Measurements from ENCODE around the gene DUSP19.

Gene DUSP19

DNA sequence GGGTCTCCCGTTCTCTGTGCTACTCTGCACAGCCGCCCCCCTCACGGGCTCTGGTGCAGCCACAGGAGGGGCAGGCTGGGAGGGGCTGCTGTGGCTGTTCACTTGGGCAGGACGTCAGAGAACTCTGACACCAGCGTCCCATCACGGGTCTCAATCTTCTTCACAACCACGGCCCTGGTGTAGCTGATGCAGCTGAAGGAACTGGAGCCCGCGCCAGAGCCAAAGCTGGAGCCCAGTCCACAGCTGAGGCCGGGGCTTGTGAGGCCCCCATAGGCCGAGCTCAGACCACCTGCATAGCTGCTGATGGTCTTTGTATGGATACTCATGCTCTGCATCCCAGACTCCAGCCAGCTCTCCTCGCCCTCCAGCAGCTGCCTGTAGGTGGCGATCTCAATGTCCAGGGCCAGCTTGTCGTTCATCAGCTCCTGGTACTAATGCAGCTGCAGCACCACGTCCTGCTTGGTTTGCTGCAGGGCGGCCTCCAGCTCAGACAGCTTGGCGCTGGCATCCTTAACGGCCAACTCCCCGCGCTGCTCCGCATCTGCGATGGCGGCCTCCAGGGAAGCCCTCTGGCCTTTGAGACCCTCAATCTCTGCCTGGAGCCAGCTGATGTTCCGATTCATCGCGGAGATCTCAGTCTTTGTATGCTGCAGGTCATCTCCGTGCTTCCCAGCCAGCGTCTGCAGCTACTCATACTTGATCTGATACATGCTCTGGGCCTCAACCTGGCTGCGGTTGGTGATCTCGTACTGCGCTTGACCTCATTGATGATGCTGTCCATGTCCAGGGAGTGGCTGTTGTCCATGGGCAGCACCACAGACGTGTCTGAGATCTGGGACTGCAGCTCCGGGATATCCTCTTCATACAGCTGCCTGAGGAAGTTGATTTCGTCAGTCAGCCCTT is 7.4 kb upstream of the DUSP19 start:
- TF ChIP-seq ZNF70 (CRISPR knock-in tag; IDR thresholded peaks at IDR 0.05) (no peak), ARNTL (CRISPR knock-in tag; IDR thresholded peaks at IDR 0.05; ENCODE audit: borderline replicate concordance, low read depth) (no peak)
- no peak; the same call in 2 of the 3 replicates for ATAC-seq

- no peak for ATAC-seq
These were observed 6.4 kb upstream of the DUSP19 start for GRCh38 chr2:183072177-183072576.

GRCh38 chr2:183078163-183078463 is 434 bp upstream of the DUSP19 start:
- no peak for ATAC-seq
- TF ChIP-seq TCF4 (CRISPR knock-in tag; IDR thresholded peaks at IDR 0.05; ENCODE audit: borderline replicate concordance) (no peak), SNAI2 (CRISPR knock-in tag; IDR thresholded peaks at IDR 0.05) (no peak), ESRRG (CRISPR knock-in tag; IDR thresholded peaks at IDR 0.05) (no peak)
- TF ChIP-seq, protein P1, sequence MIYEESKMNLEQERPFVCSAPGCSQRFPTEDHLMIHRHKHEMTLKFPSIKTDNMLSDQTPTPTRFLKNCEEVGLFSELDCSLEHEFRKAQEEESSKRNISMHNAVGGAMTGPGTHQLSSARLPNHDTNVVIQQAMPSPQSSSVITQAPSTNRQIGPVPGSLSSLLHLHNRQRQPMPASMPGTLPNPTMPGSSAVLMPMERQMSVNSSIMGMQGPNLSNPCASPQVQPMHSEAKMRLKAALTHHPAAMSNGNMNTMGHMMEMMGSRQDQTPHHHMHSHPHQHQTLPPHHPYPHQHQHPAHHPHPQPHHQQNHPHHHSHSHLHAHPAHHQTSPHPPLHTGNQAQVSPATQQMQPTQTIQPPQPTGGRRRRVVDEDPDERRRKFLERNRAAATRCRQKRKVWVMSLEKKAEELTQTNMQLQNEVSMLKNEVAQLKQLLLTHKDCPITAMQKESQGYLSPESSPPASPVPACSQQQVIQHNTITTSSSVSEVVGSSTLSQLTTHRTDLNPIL (CRISPR knock-in tag; IDR thresholded peaks at IDR 0.05; ENCODE audit: low read depth), result no peak

More at GRCh38 chr2:183072177-183072576, 6.4 kb upstream of the DUSP19 start:
- TF ChIP-seq ZC3H10 (CRISPR knock-in tag; IDR thresholded peaks at IDR 0.05), result no peak
- TF ChIP-seq ZFP3 (CRISPR knock-in tag; IDR thresholded peaks at IDR 0.05), result no peak
- TF ChIP-seq BACH2 (CRISPR knock-in tag; IDR thresholded peaks at IDR 0.05; ENCODE audit: borderline replicate concordance), result no peak
- no peak for TF ChIP-seq ZNF565 (CRISPR knock-in tag; conservative IDR thresholded peaks at IDR 0.05; ENCODE audit: low read depth)
- TF ChIP-seq RARB (CRISPR knock-in tag; IDR thresholded peaks at IDR 0.05), result no peak
- no peak for TF ChIP-seq TOX (CRISPR knock-in tag; IDR thresholded peaks at IDR 0.05; ENCODE audit: borderline replicate concordance)

DNA sequence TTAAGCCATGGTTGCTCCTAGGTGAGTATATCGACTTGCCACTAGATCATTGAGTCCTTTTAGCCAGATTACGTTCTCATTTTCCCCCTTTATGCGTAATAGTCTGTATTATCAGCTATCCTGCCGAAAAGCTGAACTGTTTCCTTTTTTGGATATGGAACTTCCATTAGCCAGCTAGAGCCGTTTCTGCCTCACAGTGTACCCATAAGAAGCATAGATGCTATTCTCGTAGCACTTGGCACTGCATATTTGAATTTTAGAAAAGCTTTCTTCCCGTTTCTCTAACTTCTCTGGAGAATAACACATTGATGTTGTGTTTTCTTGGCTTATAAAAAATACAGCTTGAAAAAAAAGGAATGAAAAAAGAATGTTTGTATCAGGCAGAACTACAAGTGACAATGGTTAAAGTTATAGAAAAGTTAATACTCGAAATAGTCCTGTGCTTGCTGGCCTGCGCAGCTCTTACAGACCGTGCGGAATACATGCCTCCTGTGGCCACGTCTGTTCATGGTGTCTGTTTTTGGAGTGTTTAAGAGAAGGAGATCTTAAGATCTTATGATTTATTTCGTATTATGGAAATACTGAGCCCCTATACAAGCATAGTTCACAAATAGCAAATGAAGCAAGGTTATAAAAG is 710 bp downstream of the DUSP19 start:
- no peak for TF ChIP-seq ZC3H10 (CRISPR knock-in tag; IDR thresholded peaks at IDR 0.05)
- no peak for TF ChIP-seq ZNF70 (CRISPR knock-in tag; IDR thresholded peaks at IDR 0.05)
- TF ChIP-seq ZNF565 (CRISPR knock-in tag; conservative IDR thresholded peaks at IDR 0.05; ENCODE audit: low read depth), result no peak
- no peak for TF ChIP-seq PATZ1 (CRISPR knock-in tag; IDR thresholded peaks at IDR 0.05; ENCODE audit: borderline replicate concordance)
- TF ChIP-seq, protein P1 (CRISPR knock-in tag; IDR thresholded peaks at IDR 0.05; ENCODE audit: low read depth), result no peak
- TF ChIP-seq OSR1 (CRISPR knock-in tag; IDR thresholded peaks at IDR 0.05), result no peak
- TF ChIP-seq ISL1 (CRISPR knock-in tag; IDR thresholded peaks at IDR 0.05), result no peak
- no peak for TF ChIP-seq CSDC2 (CRISPR knock-in tag; IDR thresholded peaks at IDR 0.05)
- no peak for TF ChIP-seq ESRRG (CRISPR knock-in tag; IDR thresholded peaks at IDR 0.05)
- peak; percentile 69 for ATAC-seq

DNA sequence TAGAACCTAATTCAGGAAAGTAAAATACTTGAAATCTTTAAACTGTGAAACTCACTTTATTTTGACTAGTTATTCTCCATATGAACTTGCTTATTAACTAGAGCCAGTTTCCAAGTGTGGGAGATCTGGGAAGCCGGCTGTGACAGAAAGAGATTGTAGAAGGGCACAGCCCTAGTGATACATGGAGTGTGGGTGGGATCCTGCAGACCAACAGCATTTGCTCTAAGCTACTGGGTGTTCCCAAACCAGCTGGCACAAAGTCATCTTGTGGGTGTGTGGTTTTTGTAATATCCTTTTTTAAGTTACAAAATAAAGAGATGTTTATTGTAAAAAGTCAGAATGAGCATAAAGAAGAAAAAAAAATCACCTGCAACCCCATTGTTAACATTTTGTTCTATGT is 3.4 kb downstream of the DUSP19 start:
- TF ChIP-seq PATZ1 (CRISPR knock-in tag; IDR thresholded peaks at IDR 0.05; ENCODE audit: borderline replicate concordance) (no peak), ZNF8 (CRISPR knock-in tag; IDR thresholded peaks at IDR 0.05) (no peak), ZNF70 (CRISPR knock-in tag; IDR thresholded peaks at IDR 0.05) (no peak)
- ATAC-seq, result no peak

DNA sequence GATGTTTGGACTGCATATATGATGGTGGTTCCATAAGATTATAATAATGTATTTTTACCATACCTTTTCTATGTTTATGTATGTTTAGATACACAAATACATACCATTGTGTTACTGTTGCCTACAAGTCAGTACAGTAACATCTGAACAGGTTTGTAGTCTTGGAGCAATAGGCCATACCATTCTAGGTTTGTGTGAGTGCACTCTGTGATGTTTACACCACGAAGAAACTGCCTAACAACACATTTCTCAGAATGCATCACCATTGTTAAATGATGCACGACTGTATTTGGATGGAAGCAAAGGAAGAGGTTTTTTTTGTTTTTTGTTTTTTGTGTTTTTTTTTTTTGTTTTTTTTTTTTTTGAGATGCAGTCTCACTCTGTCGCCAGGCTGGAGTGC is 9.5 kb downstream of the DUSP19 start:
- ATAC-seq, result no peak
- no peak for TF ChIP-seq ESRRG (CRISPR knock-in tag; IDR thresholded peaks at IDR 0.05)
- TF ChIP-seq OSR1 (CRISPR knock-in tag; IDR thresholded peaks at IDR 0.05), result no peak
- no peak for TF ChIP-seq ZC3H10 (CRISPR knock-in tag; IDR thresholded peaks at IDR 0.05)
- TF ChIP-seq CSDC2 (CRISPR knock-in tag; IDR thresholded peaks at IDR 0.05), result no peak
- TF ChIP-seq, protein P1 (CRISPR knock-in tag; IDR thresholded peaks at IDR 0.05; ENCODE audit: low read depth), result no peak
- TF ChIP-seq, protein P2, sequence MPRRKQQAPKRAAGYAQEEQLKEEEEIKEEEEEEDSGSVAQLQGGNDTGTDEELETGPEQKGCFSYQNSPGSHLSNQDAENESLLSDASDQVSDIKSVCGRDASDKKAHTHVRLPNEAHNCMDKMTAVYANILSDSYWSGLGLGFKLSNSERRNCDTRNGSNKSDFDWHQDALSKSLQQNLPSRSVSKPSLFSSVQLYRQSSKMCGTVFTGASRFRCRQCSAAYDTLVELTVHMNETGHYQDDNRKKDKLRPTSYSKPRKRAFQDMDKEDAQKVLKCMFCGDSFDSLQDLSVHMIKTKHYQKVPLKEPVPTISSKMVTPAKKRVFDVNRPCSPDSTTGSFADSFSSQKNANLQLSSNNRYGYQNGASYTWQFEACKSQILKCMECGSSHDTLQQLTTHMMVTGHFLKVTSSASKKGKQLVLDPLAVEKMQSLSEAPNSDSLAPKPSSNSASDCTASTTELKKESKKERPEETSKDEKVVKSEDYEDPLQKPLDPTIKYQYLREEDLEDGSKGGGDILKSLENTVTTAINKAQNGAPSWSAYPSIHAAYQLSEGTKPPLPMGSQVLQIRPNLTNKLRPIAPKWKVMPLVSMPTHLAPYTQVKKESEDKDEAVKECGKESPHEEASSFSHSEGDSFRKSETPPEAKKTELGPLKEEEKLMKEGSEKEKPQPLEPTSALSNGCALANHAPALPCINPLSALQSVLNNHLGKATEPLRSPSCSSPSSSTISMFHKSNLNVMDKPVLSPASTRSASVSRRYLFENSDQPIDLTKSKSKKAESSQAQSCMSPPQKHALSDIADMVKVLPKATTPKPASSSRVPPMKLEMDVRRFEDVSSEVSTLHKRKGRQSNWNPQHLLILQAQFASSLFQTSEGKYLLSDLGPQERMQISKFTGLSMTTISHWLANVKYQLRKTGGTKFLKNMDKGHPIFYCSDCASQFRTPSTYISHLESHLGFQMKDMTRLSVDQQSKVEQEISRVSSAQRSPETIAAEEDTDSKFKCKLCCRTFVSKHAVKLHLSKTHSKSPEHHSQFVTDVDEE (CRISPR knock-in tag; IDR thresholded peaks at IDR 0.05), result no peak
- no peak for TF ChIP-seq ZNF565 (CRISPR knock-in tag; conservative IDR thresholded peaks at IDR 0.05; ENCODE audit: low read depth)
- TF ChIP-seq ZNF70 (CRISPR knock-in tag; IDR thresholded peaks at IDR 0.05), result no peak
- no peak for TF ChIP-seq RARB (CRISPR knock-in tag; IDR thresholded peaks at IDR 0.05)
- no peak for TF ChIP-seq ARNTL (CRISPR knock-in tag; IDR thresholded peaks at IDR 0.05; ENCODE audit: borderline replicate concordance, low read depth)
- TF ChIP-seq PPARA (CRISPR knock-in tag; IDR thresholded peaks at IDR 0.05; ENCODE audit: borderline replicate concordance), result no peak

Data from SK-N-SH treated with all-trans-retinoic acid at 6 μM for 48 hours (cell line).